Neural progenitor cell (in vitro differentiated cells): ENCODE results near the gene FAM149B1. TPM values are rescaled to one million over a fixed set of nuclear protein-coding genes. Genes with fewer than 3 reads are reported as not detected.

ENCODE experiments used
- DNase-seq: peaks from one replicate; pipeline ENCODE4 v3.0.0-alpha.2; 2016; ENCODE audit warnings: low spot score
- H2AFZ ChIP-seq: fragments of 200-600 bp; sonication (generic); replicated peaks from 2 replicates; pipeline ENCODE4 v1.6.1; 2016; ENCODE audit warnings: antibody characterized with exemption
- H3F3A ChIP-seq: fragments of 200-600 bp; sonication (generic); 2 replicates; pipeline ENCODE4 v1.6.1; 2016; ENCODE audit warnings: antibody characterized with exemption, low read depth
- H3K27ac ChIP-seq: fragments of 200-600 bp; sonication (generic); 2 replicates; pipeline ENCODE4 v1.5.1; 2016; ENCODE audit warnings: mild to moderate bottlenecking
- H3K27me3 ChIP-seq: fragments of 200-600 bp; sonication (generic); 2 replicates; pipeline ENCODE4 v1.6.1; 2016; ENCODE audit warnings: mild to moderate bottlenecking, moderate library complexity
- H3K36me3 ChIP-seq: fragments of 200-600 bp; sonication (generic); 2 replicates; pipeline ENCODE4 v1.5.1; 2016
- H3K4me1 ChIP-seq: fragments of 200-600 bp; sonication (generic); 2 replicates; pipeline ENCODE4 v1.6.1; 2016; ENCODE audit warnings: mixed run types
- H3K4me2 ChIP-seq: fragments of 200-600 bp; sonication (generic); 2 replicates; pipeline ENCODE4 v1.6.1; 2016
- H3K4me3 ChIP-seq: fragments of 200-600 bp; sonication (generic); 2 replicates; pipeline ENCODE4 v1.5.1; 2016
- H3K79me2 ChIP-seq: fragments of 200-600 bp; sonication (generic); 2 replicates; pipeline ENCODE4 v1.6.1; 2016; ENCODE audit warnings: low read depth
- H3K9ac ChIP-seq: fragments of 200-600 bp; sonication (generic); 2 replicates; pipeline ENCODE4 v1.6.1; 2016
- H3K9me3 ChIP-seq: fragments of 200-600 bp; sonication (generic); 2 replicates; pipeline ENCODE4 v1.5.1; 2016; ENCODE audit warnings: low read depth
- H4K20me1 ChIP-seq: fragments of 200-600 bp; sonication (generic); 2 replicates; pipeline ENCODE4 v1.6.1; 2016; ENCODE audit warnings: low read depth
- H3K27ac Mint-ChIP-seq: 3 replicates; pipeline ENCODE4 v1.8.0; 2021; ENCODE audit warnings: mixed read lengths
- H3K27me3 Mint-ChIP-seq: 2 replicates; pipeline ENCODE4 v1.8.0; 2022; ENCODE audit warnings: low read depth, mild to moderate bottlenecking, inconsistent platforms, moderate library complexity, mixed read lengths; ENCODE audit not compliant: insufficient read depth
- H3K36me3 Mint-ChIP-seq: 3 replicates; pipeline ENCODE4 v1.8.0; 2021; ENCODE audit warnings: mixed read lengths
- H3K4me1 Mint-ChIP-seq: 3 replicates; pipeline ENCODE4 v1.8.0; 2021; ENCODE audit warnings: mixed read lengths
- H3K4me3 Mint-ChIP-seq: 3 replicates; pipeline ENCODE4 v1.8.0; 2021; ENCODE audit warnings: mild to moderate bottlenecking, moderate library complexity, mixed read lengths
- H3K9me3 Mint-ChIP-seq: 3 replicates; pipeline ENCODE4 v1.8.0; 2020; ENCODE audit warnings: mixed read lengths
- EZH2 ChIP-seq: fragments of 200-600 bp; sonication (generic); IDR thresholded peaks from 2 replicates; pipeline ENCODE4 v1.6.1; 2017; ENCODE audit warnings: antibody characterized with exemption, mild to moderate bottlenecking, moderate library complexity
- EZH2phosphoT487 ChIP-seq: fragments of 200-600 bp; sonication (generic); IDR thresholded peaks from 2 replicates; pipeline ENCODE4 v1.6.1; 2017; ENCODE audit warnings: antibody characterized with exemption
- small RNA-seq: library from RNA; depleted of rRNA; stranded (forward); fragments of <200 nt; gene quantifications from one replicate; pipeline ENCODE3, GENCODE V24; 2015
- total RNA-seq: library from RNA; depleted of rRNA; stranded (reverse); fragments of >200 nt; gene quantifications from 2 replicates; pipeline ENCODE4 v1.2.3, GENCODE V29; 2015; ENCODE audit warnings: low replicate concordance
- TF ChIP-seq, protein P1 (sequence below): fragments of 200-600 bp; sonication (generic); IDR thresholded peaks from 2 replicates; pipeline ENCODE4 v1.5.1; 2017; ENCODE audit warnings: antibody characterized with exemption, mild to moderate bottlenecking

The FAM149B1 gene
- total RNA-seq, 1 donor from 2014 or later, result 43.3 TPM

- no peaks in the 10 kb centered on the region for H3K36me3 Mint-ChIP-seq
- no peaks in the 10 kb centered on the region for H3F3A ChIP-seq
- H3K27ac Mint-ChIP-seq, result no peak overlapping the region
Measured at GRCh38 chr10:73287441-73287840, 119.5 kb downstream of the FAM149B1 start.

GRCh38 chr10:73289958-73290357, 122.0 kb downstream of the FAM149B1 start:
- H3K4me1 Mint-ChIP-seq, result no peaks in the 10 kb centered on the region

More at GRCh38 chr10:73287441-73287840, 119.5 kb downstream of the FAM149B1 start:
- Histone ChIP-seq H3K36me3 (no peaks in the 10 kb centered on the region), H3K4me3 (no peak overlapping the region), H3K27ac (no peak overlapping the region), H3K4me1 (no peaks in the 10 kb centered on the region), H3K9me3 (no peaks in the 10 kb centered on the region), H3K9ac (no peak overlapping the region), H4K20me1 (no peaks in the 10 kb centered on the region), H3K27me3 (no peaks in the 10 kb centered on the region), H2AFZ (no peak overlapping the region), H3K4me2 (no peak overlapping the region), H3K79me2 (no peaks in the 10 kb centered on the region)
- DNase-seq, result no peak
- no peak overlapping the region for H3K4me3 Mint-ChIP-seq
- no peaks in the 10 kb centered on the region for H3K4me1 Mint-ChIP-seq
- no peaks in the 10 kb centered on the region for H3K9me3 Mint-ChIP-seq
- TF ChIP-seq EZH2, result no peak
- no peak for TF ChIP-seq EZH2phosphoT487
- TF ChIP-seq, protein P1, sequence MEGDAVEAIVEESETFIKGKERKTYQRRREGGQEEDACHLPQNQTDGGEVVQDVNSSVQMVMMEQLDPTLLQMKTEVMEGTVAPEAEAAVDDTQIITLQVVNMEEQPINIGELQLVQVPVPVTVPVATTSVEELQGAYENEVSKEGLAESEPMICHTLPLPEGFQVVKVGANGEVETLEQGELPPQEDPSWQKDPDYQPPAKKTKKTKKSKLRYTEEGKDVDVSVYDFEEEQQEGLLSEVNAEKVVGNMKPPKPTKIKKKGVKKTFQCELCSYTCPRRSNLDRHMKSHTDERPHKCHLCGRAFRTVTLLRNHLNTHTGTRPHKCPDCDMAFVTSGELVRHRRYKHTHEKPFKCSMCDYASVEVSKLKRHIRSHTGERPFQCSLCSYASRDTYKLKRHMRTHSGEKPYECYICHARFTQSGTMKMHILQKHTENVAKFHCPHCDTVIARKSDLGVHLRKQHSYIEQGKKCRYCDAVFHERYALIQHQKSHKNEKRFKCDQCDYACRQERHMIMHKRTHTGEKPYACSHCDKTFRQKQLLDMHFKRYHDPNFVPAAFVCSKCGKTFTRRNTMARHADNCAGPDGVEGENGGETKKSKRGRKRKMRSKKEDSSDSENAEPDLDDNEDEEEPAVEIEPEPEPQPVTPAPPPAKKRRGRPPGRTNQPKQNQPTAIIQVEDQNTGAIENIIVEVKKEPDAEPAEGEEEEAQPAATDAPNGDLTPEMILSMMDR, result no peak
- no peaks in the 10 kb centered on the region for H3K27me3 Mint-ChIP-seq

DNA sequence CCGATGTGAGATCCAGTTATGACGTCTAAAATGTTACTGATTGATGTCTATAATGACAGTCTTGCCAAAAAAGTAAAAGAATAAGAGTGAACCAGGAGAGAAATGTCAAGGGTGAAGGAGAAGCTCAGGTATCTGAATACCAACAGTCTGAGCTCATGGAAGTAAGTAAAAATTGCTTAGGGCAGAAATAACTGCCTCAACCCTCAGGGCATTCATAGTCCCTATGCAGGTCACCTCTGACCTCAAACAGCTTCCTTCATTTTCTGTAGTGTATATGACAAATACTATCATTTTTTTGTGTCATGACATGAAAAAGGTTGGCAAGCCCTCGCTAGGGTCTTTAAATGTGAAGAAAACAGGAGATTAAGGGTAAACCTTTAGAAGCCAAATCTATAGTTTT, 125.5 kb downstream of the FAM149B1 start:
- H3F3A ChIP-seq, result no peaks in the 10 kb centered on the region

More at GRCh38 chr10:73289958-73290357, 122.0 kb downstream of the FAM149B1 start:
- Mint-ChIP-seq H3K27ac (no peak overlapping the region), H3K27me3 (no peaks in the 10 kb centered on the region), H3K9me3 (no peaks in the 10 kb centered on the region), H3K36me3 (no peaks in the 10 kb centered on the region), H3K4me3 (no peak overlapping the region)
- Histone ChIP-seq H3K9me3 (no peaks in the 10 kb centered on the region), H3K27ac (no peak overlapping the region), H3K36me3 (no peaks in the 10 kb centered on the region), H3K4me1 (no peaks in the 10 kb centered on the region), H3F3A (no peaks in the 10 kb centered on the region), H3K9ac (no peak overlapping the region), H3K79me2 (no peaks in the 10 kb centered on the region), H3K27me3 (no peaks in the 10 kb centered on the region), H2AFZ (no peak overlapping the region), H3K4me2 (no peak overlapping the region), H4K20me1 (no peaks in the 10 kb centered on the region), H3K4me3 (no peak overlapping the region)
- no peak for DNase-seq
- TF ChIP-seq EZH2phosphoT487, result no peak
- no peak for TF ChIP-seq EZH2
- TF ChIP-seq, protein P1, result no peak

More for the DNA sequence above, 125.5 kb downstream of the FAM149B1 start:
- H3K4me2 ChIP-seq, result no peak overlapping the region
- no peak overlapping the region for H3K27ac Mint-ChIP-seq
- no peaks in the 10 kb centered on the region for H3K4me1 ChIP-seq
- no peak for DNase-seq
- H3K4me1 Mint-ChIP-seq, result no peaks in the 10 kb centered on the region
- no peak overlapping the region for H3K9ac ChIP-seq
- H3K27ac ChIP-seq, result no peak overlapping the region
- H3K36me3 Mint-ChIP-seq, result no peaks in the 10 kb centered on the region
- no peak overlapping the region for H2AFZ ChIP-seq
- H3K79me2 ChIP-seq, result no peaks in the 10 kb centered on the region
- no peaks in the 10 kb centered on the region for H3K36me3 ChIP-seq
- H3K27me3 ChIP-seq, result peaks cover 4% of the 10 kb centered on the region
- no peaks in the 10 kb centered on the region for H3K9me3 ChIP-seq
- H3K4me3 ChIP-seq, result no peak overlapping the region
- no peaks in the 10 kb centered on the region for H4K20me1 ChIP-seq
- no peak for TF ChIP-seq EZH2
- no peak for TF ChIP-seq EZH2phosphoT487
- TF ChIP-seq, protein P1, result no peak
- H3K27me3 Mint-ChIP-seq, result no peaks in the 10 kb centered on the region
- H3K4me3 Mint-ChIP-seq, result no peak overlapping the region
- no peaks in the 10 kb centered on the region for H3K9me3 Mint-ChIP-seq

Small RNAs within 50 kb of the gene (small RNA-seq; reads per million reads assigned to genes)
- gene RF00019 (not detected), gene RNU6-833P (not detected), gene SNORA11F (3.1 reads per million, percentile 91 among the genes with 10 or more reads in this experiment)

Other genes with a start within 250 kb of the FAM149B1 start
- gene PLA2G12B, start 213.3 kb upstream of the FAM149B1 start, total RNA-seq, result 0.12 TPM in 1 of 2 replicates, not detected in the other
- gene P4HA1, start 71.3 kb upstream of the FAM149B1 start, total RNA-seq, result 144 and 200 TPM in 2 replicates
- 2.4 and 3.0 TPM in 2 replicates for gene NUDT13, start 57.7 kb upstream of the FAM149B1 start, total RNA-seq
- gene ECD, start 111 bp upstream of the FAM149B1 start, total RNA-seq, result 36.0 and 44.0 TPM in 2 replicates
- 50.8 and 58.0 TPM in 2 replicates for gene DNAJC9, start 79.1 kb downstream of the FAM149B1 start, total RNA-seq
- gene MRPS16, start 84.5 kb downstream of the FAM149B1 start, total RNA-seq, result 77.0 and 82.3 TPM in 2 replicates
- gene CFAP70, start 190.7 kb downstream of the FAM149B1 start, total RNA-seq, result 1.1 and 1.7 TPM in 2 replicates
- gene ANXA7, start 245.9 kb downstream of the FAM149B1 start, total RNA-seq, result 49.1 and 53.6 TPM in 2 replicates